Measurements from ENCODE around the gene LAMP2.

DNA sequence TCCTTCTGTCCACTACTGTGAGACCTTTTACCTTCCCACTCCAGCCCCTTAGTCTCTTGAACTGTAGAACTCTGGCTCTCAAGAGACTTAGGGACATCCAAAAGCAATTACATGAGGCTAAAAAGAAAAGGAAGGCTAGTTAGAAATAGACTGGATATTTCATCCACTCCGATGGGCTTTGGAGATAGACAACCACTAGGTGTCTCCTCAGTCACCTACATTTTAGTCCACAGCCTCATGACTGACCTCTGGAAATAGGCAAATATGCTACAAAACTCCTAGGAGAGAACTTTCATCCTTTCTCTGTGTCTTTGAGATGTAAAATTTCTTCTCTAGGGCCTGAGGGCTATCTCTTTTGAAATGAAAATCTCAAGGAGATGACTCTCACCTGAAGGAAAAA is 45.1 kb upstream of the LAMP2 start:
- TF ChIP-seq, protein P1, sequence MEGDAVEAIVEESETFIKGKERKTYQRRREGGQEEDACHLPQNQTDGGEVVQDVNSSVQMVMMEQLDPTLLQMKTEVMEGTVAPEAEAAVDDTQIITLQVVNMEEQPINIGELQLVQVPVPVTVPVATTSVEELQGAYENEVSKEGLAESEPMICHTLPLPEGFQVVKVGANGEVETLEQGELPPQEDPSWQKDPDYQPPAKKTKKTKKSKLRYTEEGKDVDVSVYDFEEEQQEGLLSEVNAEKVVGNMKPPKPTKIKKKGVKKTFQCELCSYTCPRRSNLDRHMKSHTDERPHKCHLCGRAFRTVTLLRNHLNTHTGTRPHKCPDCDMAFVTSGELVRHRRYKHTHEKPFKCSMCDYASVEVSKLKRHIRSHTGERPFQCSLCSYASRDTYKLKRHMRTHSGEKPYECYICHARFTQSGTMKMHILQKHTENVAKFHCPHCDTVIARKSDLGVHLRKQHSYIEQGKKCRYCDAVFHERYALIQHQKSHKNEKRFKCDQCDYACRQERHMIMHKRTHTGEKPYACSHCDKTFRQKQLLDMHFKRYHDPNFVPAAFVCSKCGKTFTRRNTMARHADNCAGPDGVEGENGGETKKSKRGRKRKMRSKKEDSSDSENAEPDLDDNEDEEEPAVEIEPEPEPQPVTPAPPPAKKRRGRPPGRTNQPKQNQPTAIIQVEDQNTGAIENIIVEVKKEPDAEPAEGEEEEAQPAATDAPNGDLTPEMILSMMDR (IDR thresholded peaks at IDR 0.05; ENCODE audit: poor library complexity, severe bottlenecking): no peak
- no peak for TF ChIP-seq SMC3 (conservative IDR thresholded peaks at IDR 0.05; ENCODE audit: poor library complexity)
- no peak for TF ChIP-seq EZH2 (IDR thresholded peaks at IDR 0.05; ENCODE audit: borderline replicate concordance, insufficient read depth, low read length, poor library complexity, severe bottlenecking)
